Medulla oblongata (tissue), 1 donor: Measurements from ENCODE around the gene SLC46A1.

ENCODE experiments used
- DNase-seq: peaks from one replicate; pipeline ENCODE4 v3.0.0-alpha.2; 2015; ENCODE audit errors: extremely low spot score

SLC46A1 gene

DNA sequence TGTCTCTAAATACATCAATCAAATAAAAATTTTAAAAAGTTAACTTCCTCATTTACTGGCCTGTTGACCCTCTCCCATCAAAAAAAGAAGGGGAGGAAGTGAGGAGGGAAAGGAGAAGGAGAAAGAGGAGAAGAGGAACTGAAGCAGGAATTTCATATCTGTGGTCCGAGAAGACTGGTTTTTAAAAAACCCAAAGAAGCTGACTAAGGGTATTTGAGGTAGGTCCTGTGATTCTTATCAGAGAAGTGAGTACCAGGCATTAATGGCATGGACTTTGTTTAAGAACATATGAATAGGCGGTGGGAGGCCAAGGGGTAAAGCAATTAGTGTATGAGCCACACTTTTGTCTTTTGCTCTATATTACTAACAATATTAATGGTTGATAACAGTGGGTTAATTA lies 2.0 kb downstream of the SLC46A1 start:
- DNase-seq = peak; percentile 58

DNA sequence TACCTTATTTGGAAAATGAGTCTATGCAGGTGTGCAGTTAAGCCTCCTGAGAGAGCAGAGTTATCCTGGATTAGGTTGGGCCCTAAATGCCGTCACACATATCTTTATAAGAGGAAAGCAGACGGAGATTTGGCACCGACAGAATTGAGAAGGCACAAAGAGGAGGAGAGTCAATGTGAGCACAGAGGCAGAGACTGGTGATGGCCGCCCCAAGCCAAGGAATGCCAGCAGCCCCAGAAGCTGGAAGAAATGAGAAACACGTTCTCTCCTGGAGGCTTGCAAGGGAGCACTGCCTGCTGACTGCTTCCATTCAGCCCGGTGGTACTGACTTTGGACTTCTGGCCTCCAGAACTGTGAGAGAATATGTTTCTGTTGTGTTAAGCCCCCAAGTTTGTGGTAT lies 3.2 kb downstream of the SLC46A1 start:
- DNase-seq = no peak

DNA sequence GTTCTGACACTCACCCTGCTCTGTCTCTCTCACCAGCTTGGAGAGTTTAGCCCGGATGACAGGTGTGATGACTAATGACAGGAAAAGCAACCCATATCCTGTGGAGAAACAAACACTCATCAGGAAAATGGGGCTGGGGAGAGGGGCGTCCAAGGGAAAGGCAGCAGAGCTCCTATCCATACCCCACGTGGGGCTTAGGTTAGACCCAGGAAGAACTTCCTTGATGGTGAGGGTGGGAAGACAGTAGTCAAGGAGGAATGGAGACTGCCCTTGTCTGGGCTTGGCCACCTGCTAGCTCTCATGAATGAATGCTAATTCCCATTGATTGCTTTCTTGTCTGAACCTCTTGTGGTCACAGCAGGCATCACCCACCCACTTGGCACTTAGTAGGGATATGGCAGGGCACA lies 3.8 kb downstream of the SLC46A1 start:
- DNase-seq = no peak

GRCh38 chr17:28399808-28400207 lies 6.2 kb downstream of the SLC46A1 start:
- no peak for DNase-seq

GRCh38 chr17:28398280-28398981 lies 7.6 kb downstream of the SLC46A1 start:
- no peak for DNase-seq

GRCh38 chr17:28397687-28398279 lies 8.2 kb downstream of the SLC46A1 start:
- DNase-seq = no peak

GRCh38 chr17:28397275-28397674 lies 8.7 kb downstream of the SLC46A1 start:
- DNase-seq = no peak

GRCh38 chr17:28396635-28397239 lies 9.3 kb downstream of the SLC46A1 start:
- no peak for DNase-seq

GRCh38 chr17:28395968-28396367 lies 10.0 kb downstream of the SLC46A1 start:
- DNase-seq = no peak

DNA sequence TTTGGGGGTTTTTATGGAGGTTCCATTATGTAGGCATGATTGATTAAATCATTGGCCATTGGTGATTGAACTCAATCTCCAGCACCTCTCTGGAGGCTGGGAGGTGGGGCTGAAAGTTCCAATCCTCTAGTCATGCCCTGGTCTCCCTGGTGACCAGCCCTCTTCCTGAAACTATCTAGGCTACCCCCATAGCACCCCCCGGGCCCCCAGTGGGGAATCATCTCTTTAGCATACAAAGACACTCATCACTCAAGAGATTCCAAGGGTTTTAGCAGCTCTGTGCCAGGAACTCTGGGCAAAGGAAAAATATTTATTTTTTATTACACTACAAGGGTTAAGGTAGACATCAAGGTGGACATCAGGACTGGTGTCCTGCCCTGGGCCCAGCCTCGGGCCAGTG lies 10.6 kb downstream of the SLC46A1 start:
- no peak for DNase-seq

DNA sequence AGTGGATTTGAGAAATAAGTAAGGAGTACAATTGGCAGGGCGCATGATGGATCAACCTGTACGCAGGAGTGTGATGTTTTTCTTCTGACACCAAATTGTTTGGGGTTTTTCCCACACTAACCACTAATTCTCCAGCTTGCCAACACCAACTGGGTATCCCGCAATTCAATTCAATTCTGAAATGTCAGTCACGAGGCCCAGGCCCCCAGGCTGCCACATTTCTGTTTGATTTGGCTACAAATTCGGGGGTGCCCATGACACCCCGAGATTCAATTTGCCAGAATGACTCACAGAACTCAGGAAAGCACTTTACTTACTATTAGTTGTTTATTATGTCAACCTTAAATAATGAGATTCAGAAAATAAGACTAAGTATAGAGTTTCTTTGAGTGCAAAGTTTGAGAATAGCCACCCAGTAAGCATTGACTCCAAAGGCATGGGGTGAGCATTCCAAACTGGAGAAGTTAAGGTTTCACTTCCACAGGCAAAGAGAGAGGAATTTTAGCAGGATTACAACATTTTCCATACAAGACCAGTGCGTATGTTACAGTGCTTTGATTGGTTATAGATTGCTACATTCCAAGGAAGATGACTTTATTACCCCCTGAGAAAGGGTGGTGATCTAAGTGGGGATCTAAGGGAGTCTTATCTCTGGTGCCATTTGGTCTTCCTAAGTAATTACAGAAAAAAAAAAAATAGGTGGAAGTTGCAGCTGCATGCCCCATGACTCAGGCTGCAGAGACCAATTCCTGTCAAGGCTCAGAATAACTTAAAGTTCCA lies 11.5 kb downstream of the SLC46A1 start:
- no peak for DNase-seq

GRCh38 chr17:28392491-28392890 lies 13.5 kb downstream of the SLC46A1 start:
- no peak for DNase-seq

- DNase-seq = no peak
These were observed 14.6 kb downstream of the SLC46A1 start for GRCh38 chr17:28391401-28391800.

GRCh38 chr17:28390984-28391383 lies 15.0 kb downstream of the SLC46A1 start:
- DNase-seq = no peak

DNA sequence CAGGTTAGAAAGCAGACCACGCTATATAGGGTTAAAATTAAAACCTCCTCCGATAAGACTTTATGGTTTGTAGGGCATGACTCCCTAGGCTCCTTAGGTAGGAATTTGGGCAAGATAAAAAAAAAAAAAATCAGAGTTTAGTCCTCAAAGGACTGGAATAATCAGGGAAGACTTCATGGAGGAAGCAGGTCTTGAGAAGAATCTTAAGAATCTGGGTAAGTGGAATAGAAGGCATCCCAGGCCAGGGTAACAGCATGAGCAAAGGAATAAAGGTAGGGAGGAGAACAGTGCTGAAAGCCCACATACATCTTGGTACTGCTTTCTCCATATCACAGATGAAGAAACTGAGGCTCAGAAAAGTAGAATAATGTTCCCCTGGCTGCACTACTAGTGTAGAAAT lies 15.4 kb downstream of the SLC46A1 start:
- no peak for DNase-seq

DNA sequence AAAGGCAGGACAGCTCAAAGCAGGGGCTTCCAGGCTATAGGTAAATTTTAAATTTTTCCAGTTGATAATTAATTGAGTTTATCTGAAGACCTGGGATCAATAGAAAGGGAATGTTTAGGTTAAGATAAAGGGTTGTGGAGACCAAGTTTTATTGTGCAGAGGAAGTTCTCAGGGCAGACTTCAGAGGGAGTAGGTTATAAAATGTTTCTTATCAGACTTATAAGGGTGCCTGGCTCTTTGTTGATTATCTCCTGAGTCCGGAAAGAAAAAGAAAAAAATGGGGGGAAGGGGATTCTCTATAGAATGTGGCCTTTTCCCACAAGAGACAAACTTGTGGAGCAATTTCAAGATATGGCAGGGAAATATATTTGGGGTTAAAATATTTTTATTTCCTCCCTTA lies 15.9 kb downstream of the SLC46A1 start:
- no peak for DNase-seq

GRCh38 chr17:28388106-28388505 lies 17.9 kb downstream of the SLC46A1 start:
- DNase-seq = no peak

GRCh38 chr17:28386391-28386790 lies 19.6 kb downstream of the SLC46A1 start:
- no peak for DNase-seq

GRCh38 chr17:28385406-28385805 lies 20.6 kb downstream of the SLC46A1 start:
- DNase-seq = no peak

- no peak for DNase-seq
These were observed 21.0 kb downstream of the SLC46A1 start for GRCh38 chr17:28385037-28385400.

- DNase-seq = no peak
These were observed 21.6 kb downstream of the SLC46A1 start for GRCh38 chr17:28384281-28385036.
